Measurements from ENCODE around the gene PCDH15. TPM values are rescaled to one million over a fixed set of nuclear protein-coding genes. Genes with fewer than 3 reads are reported as not detected.

PCDH15 gene
- total RNA-seq, 4 donors from 2014 or later: 0.14 to 0.48 (median 0.37) TPM; not detected in 1

GRCh38 chr10:53886325-53887300 lies 914.4 kb downstream of the PCDH15 start:
- H3K36me3 ChIP-seq: no peaks in the 10 kb centered on the region
- no peaks in the 10 kb centered on the region for H3K27me3 ChIP-seq
- H3K9me3 ChIP-seq: no peaks in the 10 kb centered on the region

GRCh38 chr10:53864846-53865245 lies 936.2 kb downstream of the PCDH15 start:
- WGBS, 2 donors (ENCODE audit: low coverage in 1 of 2): 63% methylated on average over 4 of the region's 4 CpGs
- Histone ChIP-seq H3K9me3 (no peaks in the 10 kb centered on the region), H3K27me3 (no peaks in the 10 kb centered on the region), H3K4me3 (no peak overlapping the region), H3K27ac (no peak overlapping the region), H3K4me1 (peaks cover 0 to 7% (median 0%) of the 10 kb centered on the region in 4 donors), H3K36me3 (no peaks in the 10 kb centered on the region)
- TF ChIP-seq POLR2A (IDR thresholded peaks at IDR 0.05) (no peak), POLR2AphosphoS5 (IDR thresholded peaks at IDR 0.05) (no peak), EP300 (IDR thresholded peaks at IDR 0.05; ENCODE audit: low read depth) (no peak), CTCF (IDR thresholded peaks at IDR 0.05) (no peak)
- in situ Hi-C loops (cut with MboI; ENCODE audit: low pct_ligation_motif_present in 1 of 4, low pct_unique_long_range_greater_than_20kb in 1 of 4, low sequenced_read_pairs in 3 of 4) (no loop called here), intact Hi-C loops (cut with DNase I; ENCODE audit: low total_unique reads) (no loop called here)
- no peak for DNase-seq

More at GRCh38 chr10:53886325-53887300, 914.4 kb downstream of the PCDH15 start:
- 33 to 36% methylated on average over 9 of the region's 9 CpGs for WGBS, 2 donors (ENCODE audit: low coverage in 1 of 2)
- Histone ChIP-seq H3K27ac (peak overlapping the region in 2 of 4 donors; percentile 20 to 33), H3K4me3 (peak overlapping the region in 1 of 4 donors; percentile 0), H3K4me1 (peaks cover 0 to 11% (median 3%) of the 10 kb centered on the region in 4 donors)
- no peak for DNase-seq
- in situ Hi-C loops (cut with MboI; ENCODE audit: low pct_ligation_motif_present in 1 of 4, low pct_unique_long_range_greater_than_20kb in 1 of 4, low sequenced_read_pairs in 3 of 4) (no loop called here), intact Hi-C loops (cut with DNase I; ENCODE audit: low total_unique reads) (no loop called here)
- TF ChIP-seq POLR2AphosphoS5 (IDR thresholded peaks at IDR 0.05) (peak in 1 of 3 donors; percentile 24), CTCF (IDR thresholded peaks at IDR 0.05) (no peak), EP300 (IDR thresholded peaks at IDR 0.05; ENCODE audit: low read depth) (no peak)

- H3K36me3 ChIP-seq: no peaks in the 10 kb centered on the region
- H3K27ac ChIP-seq: no peak overlapping the region
- 68 to 81% methylated on average over 4 of the region's 4 CpGs for WGBS, 2 donors (ENCODE audit: low coverage in 1 of 2)
- in situ Hi-C loops (cut with MboI; ENCODE audit: low pct_ligation_motif_present in 1 of 4, low pct_unique_long_range_greater_than_20kb in 1 of 4, low sequenced_read_pairs in 3 of 4): no loop called here
- DNase-seq: no peak
- no peak overlapping the region for H3K4me3 ChIP-seq
- no peaks in the 10 kb centered on the region for H3K9me3 ChIP-seq
- TF ChIP-seq EP300 (IDR thresholded peaks at IDR 0.05; ENCODE audit: low read depth): no peak
- no peak for TF ChIP-seq POLR2AphosphoS5 (IDR thresholded peaks at IDR 0.05)
- TF ChIP-seq CTCF (IDR thresholded peaks at IDR 0.05): no peak
- TF ChIP-seq POLR2A (IDR thresholded peaks at IDR 0.05): no peak
- H3K4me1 ChIP-seq: no peaks in the 10 kb centered on the region
- H3K27me3 ChIP-seq: no peaks in the 10 kb centered on the region
- intact Hi-C loops (cut with DNase I; ENCODE audit: low total_unique reads): no loop called here
Measured at GRCh38 chr10:53852450-53853175, 948.4 kb downstream of the PCDH15 start.

GRCh38 chr10:53846809-53847208 lies 954.2 kb downstream of the PCDH15 start:
- intact Hi-C loops (cut with DNase I; ENCODE audit: low total_unique reads): no loop called here
- 60 to 75% methylated on average over 2 of the region's 2 CpGs for WGBS, 2 donors (ENCODE audit: low coverage in 1 of 2)
- in situ Hi-C loops (cut with MboI; ENCODE audit: low pct_ligation_motif_present in 1 of 4, low pct_unique_long_range_greater_than_20kb in 1 of 4, low sequenced_read_pairs in 3 of 4): no loop called here

More at GRCh38 chr10:53846809-53847208, 954.2 kb downstream of the PCDH15 start:
- Histone ChIP-seq H3K27me3 (no peaks in the 10 kb centered on the region), H3K4me3 (no peak overlapping the region), H3K4me1 (peaks cover 0 to 4% (median 0%) of the 10 kb centered on the region in 4 donors), H3K36me3 (no peaks in the 10 kb centered on the region), H3K27ac (no peak overlapping the region), H3K9me3 (no peaks in the 10 kb centered on the region)
- no peak for DNase-seq
- TF ChIP-seq POLR2AphosphoS5 (IDR thresholded peaks at IDR 0.05): no peak
- no peak for TF ChIP-seq POLR2A (IDR thresholded peaks at IDR 0.05)
- TF ChIP-seq CTCF (IDR thresholded peaks at IDR 0.05): no peak
